ENCODE results near the gene ZNF79. TPM values are rescaled to one million over a fixed set of nuclear protein-coding genes. Genes with fewer than 3 reads are reported as not detected.
A peak's percentile ranks its signal among the peaks of the same experiment; 100 is the strongest.

Gene ZNF79
- total and polyA plus RNA-seq, 2 experiments from 2014 or later: 2.2 to 6.3 TPM

DNA sequence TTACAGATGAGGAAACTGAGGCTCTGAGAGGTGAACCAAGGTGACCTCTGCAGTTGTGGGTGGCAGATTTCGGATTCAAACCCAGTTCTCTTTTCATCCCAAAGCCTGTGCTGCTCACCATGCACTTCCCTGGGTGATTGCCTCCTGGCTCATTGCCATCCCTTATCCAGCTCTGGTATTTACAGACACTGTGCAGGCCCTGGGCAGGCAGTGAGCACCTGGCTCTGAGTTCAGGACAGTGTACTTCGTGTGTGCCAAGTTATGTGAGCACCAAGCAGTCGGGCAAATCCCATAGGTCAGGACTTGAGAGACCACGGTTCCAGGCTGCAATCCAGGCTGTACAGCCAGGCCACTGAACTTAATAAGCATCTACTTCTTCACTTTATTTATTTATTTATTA is 28.5 kb downstream of the ZNF79 start:
- no peak overlapping the region for H2AFZ ChIP-seq
- H3K4me1 Mint-ChIP-seq: peaks cover 25% of the 10 kb centered on the region
- no peaks in the 10 kb centered on the region for H3K9me2 ChIP-seq (ENCODE audit: insufficient read depth)
- peak overlapping the region; percentile 85; the same call in 1 of the 2 replicates for H3K27ac ChIP-seq (ENCODE audit: low read depth)
- H3K4me1 ChIP-seq (ENCODE audit: insufficient read depth): peaks cover 17% of the 10 kb centered on the region
- peak overlapping the region; percentile 96 for H3K4me2 ChIP-seq
- peaks cover 12% of the 10 kb centered on the region for H3K9me3 Mint-ChIP-seq
- H3K4me3 Mint-ChIP-seq: peak overlapping the region; percentile 99
- peaks cover 36% of the 10 kb centered on the region for H4K20me1 ChIP-seq (replicated peaks; ENCODE audit: insufficient read depth)
- H3K79me2 ChIP-seq (replicated peaks; ENCODE audit: insufficient read depth): peaks cover 47% of the 10 kb centered on the region
- no peak for TF ChIP-seq EZH2phosphoT487 (IDR thresholded peaks at IDR 0.05; ENCODE audit: unreplicated experiment)
- no peak for TF ChIP-seq ZNF462 (CRISPR knock-in tag; IDR thresholded peaks at IDR 0.05)
- no peak for TF ChIP-seq EZH2 (IDR thresholded peaks at IDR 0.05; ENCODE audit: low read depth, unreplicated experiment)
- TF ChIP-seq, protein P1, sequence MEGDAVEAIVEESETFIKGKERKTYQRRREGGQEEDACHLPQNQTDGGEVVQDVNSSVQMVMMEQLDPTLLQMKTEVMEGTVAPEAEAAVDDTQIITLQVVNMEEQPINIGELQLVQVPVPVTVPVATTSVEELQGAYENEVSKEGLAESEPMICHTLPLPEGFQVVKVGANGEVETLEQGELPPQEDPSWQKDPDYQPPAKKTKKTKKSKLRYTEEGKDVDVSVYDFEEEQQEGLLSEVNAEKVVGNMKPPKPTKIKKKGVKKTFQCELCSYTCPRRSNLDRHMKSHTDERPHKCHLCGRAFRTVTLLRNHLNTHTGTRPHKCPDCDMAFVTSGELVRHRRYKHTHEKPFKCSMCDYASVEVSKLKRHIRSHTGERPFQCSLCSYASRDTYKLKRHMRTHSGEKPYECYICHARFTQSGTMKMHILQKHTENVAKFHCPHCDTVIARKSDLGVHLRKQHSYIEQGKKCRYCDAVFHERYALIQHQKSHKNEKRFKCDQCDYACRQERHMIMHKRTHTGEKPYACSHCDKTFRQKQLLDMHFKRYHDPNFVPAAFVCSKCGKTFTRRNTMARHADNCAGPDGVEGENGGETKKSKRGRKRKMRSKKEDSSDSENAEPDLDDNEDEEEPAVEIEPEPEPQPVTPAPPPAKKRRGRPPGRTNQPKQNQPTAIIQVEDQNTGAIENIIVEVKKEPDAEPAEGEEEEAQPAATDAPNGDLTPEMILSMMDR (conservative IDR thresholded peaks at IDR 0.05; ENCODE audit: low read depth in 2 of 2): no peak
- no peak for TF ChIP-seq JUNB (IDR thresholded peaks at IDR 0.05; ENCODE audit: unreplicated experiment)
- no peak for TF ChIP-seq ZNF114 (CRISPR knock-in tag; IDR thresholded peaks at IDR 0.05)
- no peak for TF ChIP-seq POLR2AphosphoS5 (IDR thresholded peaks at IDR 0.05; ENCODE audit: low read depth)
- TF ChIP-seq STAT1 (IDR thresholded peaks at IDR 0.05; ENCODE audit: unreplicated experiment): no peak
- no peak for TF ChIP-seq NANOG (IDR thresholded peaks at IDR 0.05; ENCODE audit: borderline replicate concordance)
- TF ChIP-seq ETS1 (IDR thresholded peaks at IDR 0.05): no peak
- TF ChIP-seq ZNF331 (CRISPR knock-in tag; IDR thresholded peaks at IDR 0.05; ENCODE audit: low read depth): no peak
- no peak for TF ChIP-seq CREB1 (CRISPR knock-in tag; IDR thresholded peaks at IDR 0.05; ENCODE audit: low read depth)
- TF ChIP-seq REST (IDR thresholded peaks at IDR 0.05; ENCODE audit: unreplicated experiment): no peak
- peaks cover 38% of the 10 kb centered on the region for H3F3A ChIP-seq (replicated peaks; ENCODE audit: low read depth)
- DNase-seq (ENCODE audit: low spot score) (no peak), ATAC-seq (no peak)
- peak overlapping the region; percentile 100 for H3K4me3 ChIP-seq
- H3K27ac Mint-ChIP-seq: no peak overlapping the region
- H3K27me3 ChIP-seq (ENCODE audit: insufficient read depth): no peaks in the 10 kb centered on the region
- peaks cover 30% of the 10 kb centered on the region for H3K36me3 ChIP-seq (ENCODE audit: insufficient read depth)
- peaks cover 57% of the 10 kb centered on the region for H3K36me3 Mint-ChIP-seq (ENCODE audit: low read depth)
- peaks cover 39% of the 10 kb centered on the region for H3K27me3 Mint-ChIP-seq (ENCODE audit: insufficient read depth, low read depth, poor library complexity)

Measured in GM23338 (cell line).